ENCODE results near the gene PEX5L.

Gene PEX5L

GRCh38 chr3:179958143-179958542 is 78.6 kb downstream of the PEX5L start:
- no peak overlapping the region for H3K4me3 ChIP-seq
- no peak for DNase-seq (ENCODE audit: low spot score in 2 of 2)
- H3K9me3 ChIP-seq, result no peaks in the 10 kb centered on the region
- in situ Hi-C loops (cut with MboI; ENCODE audit: low sequenced_read_pairs), result no loop called here
- no peaks in the 10 kb centered on the region; the same call in none of the 2 replicates for H3K4me1 ChIP-seq
- H3K36me3 ChIP-seq (replicated peaks), result no peaks in the 10 kb centered on the region
- no peaks in the 10 kb centered on the region for H3K27me3 ChIP-seq (ENCODE audit: low read depth)

GRCh38 chr3:179957264-179957845 is 79.4 kb downstream of the PEX5L start:
- H3K4me1 ChIP-seq, result no peaks in the 10 kb centered on the region; the same call in none of the 2 replicates
- no peak overlapping the region for H3K4me3 ChIP-seq
- H3K9me3 ChIP-seq, result no peaks in the 10 kb centered on the region
- in situ Hi-C loops (cut with MboI; ENCODE audit: low sequenced_read_pairs), result no loop called here
- DNase-seq (ENCODE audit: low spot score in 2 of 2), result no peak
- no peaks in the 10 kb centered on the region for H3K36me3 ChIP-seq (replicated peaks)
- H3K27me3 ChIP-seq (ENCODE audit: low read depth), result no peaks in the 10 kb centered on the region

GRCh38 chr3:179956416-179956830 is 80.3 kb downstream of the PEX5L start:
- in situ Hi-C loops (cut with MboI; ENCODE audit: low sequenced_read_pairs), result no loop called here
- Histone ChIP-seq H3K4me3 (no peak overlapping the region), H3K4me1 (no peaks in the 10 kb centered on the region; the same call in none of the 2 replicates), H3K27me3 (ENCODE audit: low read depth) (no peaks in the 10 kb centered on the region), H3K9me3 (no peaks in the 10 kb centered on the region), H3K36me3 (replicated peaks) (no peaks in the 10 kb centered on the region)
- no peak for DNase-seq (ENCODE audit: low spot score in 2 of 2)

GRCh38 chr3:179955809-179956208 is 80.9 kb downstream of the PEX5L start:
- no peaks in the 10 kb centered on the region for H3K27me3 ChIP-seq (ENCODE audit: low read depth)
- DNase-seq (ENCODE audit: low spot score in 2 of 2), result no peak
- H3K4me1 ChIP-seq, result peaks cover 1% of the 10 kb centered on the region
- H3K9me3 ChIP-seq, result no peaks in the 10 kb centered on the region
- no peaks in the 10 kb centered on the region for H3K36me3 ChIP-seq (replicated peaks)
- H3K4me3 ChIP-seq, result no peak overlapping the region
- in situ Hi-C loops (cut with MboI; ENCODE audit: low sequenced_read_pairs), result no loop called here

GRCh38 chr3:179955286-179955685 is 81.5 kb downstream of the PEX5L start:
- in situ Hi-C loops (cut with MboI; ENCODE audit: low sequenced_read_pairs), result no loop called here
- DNase-seq (ENCODE audit: low spot score in 2 of 2), result no peak
- H3K36me3 ChIP-seq (replicated peaks), result no peaks in the 10 kb centered on the region
- peaks cover 6% of the 10 kb centered on the region for H3K4me1 ChIP-seq
- H3K27me3 ChIP-seq (ENCODE audit: low read depth), result no peaks in the 10 kb centered on the region
- no peak overlapping the region for H3K4me3 ChIP-seq
- no peaks in the 10 kb centered on the region for H3K9me3 ChIP-seq

GRCh38 chr3:179953993-179954870 is 82.5 kb downstream of the PEX5L start:
- in situ Hi-C loops (cut with MboI; ENCODE audit: low sequenced_read_pairs), result no loop called here

GRCh38 chr3:179950840-179951239 is 85.9 kb downstream of the PEX5L start:
- in situ Hi-C loops (cut with MboI; ENCODE audit: low sequenced_read_pairs), result no loop called here
- Histone ChIP-seq H3K36me3 (replicated peaks) (no peaks in the 10 kb centered on the region), H3K4me1 (peaks cover 6% of the 10 kb centered on the region; the same call in 1 of the 2 replicates)

More at GRCh38 chr3:179953993-179954870, 82.5 kb downstream of the PEX5L start:
- no peaks in the 10 kb centered on the region for H3K36me3 ChIP-seq (replicated peaks)
- H3K4me3 ChIP-seq, result no peak overlapping the region
- H3K9me3 ChIP-seq, result no peaks in the 10 kb centered on the region
- peaks cover 6% of the 10 kb centered on the region for H3K4me1 ChIP-seq
- no peak for DNase-seq (ENCODE audit: low spot score in 2 of 2)
- no peaks in the 10 kb centered on the region for H3K27me3 ChIP-seq (ENCODE audit: low read depth)

GRCh38 chr3:179949869-179950268 is 86.9 kb downstream of the PEX5L start:
- Histone ChIP-seq H3K9me3 (no peaks in the 10 kb centered on the region), H3K4me3 (no peak overlapping the region), H3K27me3 (ENCODE audit: low read depth) (no peaks in the 10 kb centered on the region), H3K36me3 (replicated peaks) (no peaks in the 10 kb centered on the region), H3K4me1 (peaks cover 6% of the 10 kb centered on the region; the same call in 1 of the 2 replicates)
- in situ Hi-C loops (cut with MboI; ENCODE audit: low sequenced_read_pairs), result no loop called here
- DNase-seq (ENCODE audit: low spot score in 2 of 2), result no peak

More at GRCh38 chr3:179950840-179951239, 85.9 kb downstream of the PEX5L start:
- DNase-seq (ENCODE audit: low spot score in 2 of 2), result peak in 1 of 2 experiments; percentile 34
- H3K9me3 ChIP-seq, result no peaks in the 10 kb centered on the region
- H3K4me3 ChIP-seq, result no peak overlapping the region
- H3K27me3 ChIP-seq (ENCODE audit: low read depth), result no peaks in the 10 kb centered on the region

GRCh38 chr3:179949412-179949811 is 87.3 kb downstream of the PEX5L start:
- peaks cover 6% of the 10 kb centered on the region; the same call in 1 of the 2 replicates for H3K4me1 ChIP-seq
- H3K27me3 ChIP-seq (ENCODE audit: low read depth), result no peaks in the 10 kb centered on the region
- H3K9me3 ChIP-seq, result no peaks in the 10 kb centered on the region
- in situ Hi-C loops (cut with MboI; ENCODE audit: low sequenced_read_pairs), result no loop called here
- H3K4me3 ChIP-seq, result no peak overlapping the region
- DNase-seq (ENCODE audit: low spot score in 2 of 2), result no peak
- H3K36me3 ChIP-seq (replicated peaks), result no peaks in the 10 kb centered on the region

DNA sequence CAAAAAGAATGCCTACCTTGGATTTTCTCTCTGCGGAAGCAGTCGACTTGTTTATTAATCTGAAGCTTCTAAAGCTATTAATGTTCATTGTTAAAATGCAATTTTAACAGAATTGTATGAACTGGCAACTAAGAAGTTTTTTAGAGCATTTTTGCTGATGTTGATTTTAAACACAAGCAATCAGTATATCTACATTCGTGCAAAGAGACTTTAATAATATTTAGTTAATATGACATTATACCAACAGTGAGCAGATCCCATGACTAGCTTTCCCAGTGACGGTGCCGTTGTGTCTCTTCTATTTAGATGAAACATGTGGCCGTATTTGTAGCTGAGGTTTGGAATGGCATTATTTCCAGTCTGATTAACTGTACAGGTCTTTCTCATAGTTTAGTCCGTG is 88.0 kb downstream of the PEX5L start:
- in situ Hi-C loops (cut with MboI; ENCODE audit: low sequenced_read_pairs), result no loop called here
- Histone ChIP-seq H3K4me1 (peaks cover 6% of the 10 kb centered on the region; the same call in 1 of the 2 replicates), H3K36me3 (replicated peaks) (no peaks in the 10 kb centered on the region), H3K9me3 (no peaks in the 10 kb centered on the region), H3K4me3 (no peak overlapping the region), H3K27me3 (ENCODE audit: low read depth) (no peaks in the 10 kb centered on the region)
- DNase-seq (ENCODE audit: low spot score in 2 of 2), result no peak

DNA sequence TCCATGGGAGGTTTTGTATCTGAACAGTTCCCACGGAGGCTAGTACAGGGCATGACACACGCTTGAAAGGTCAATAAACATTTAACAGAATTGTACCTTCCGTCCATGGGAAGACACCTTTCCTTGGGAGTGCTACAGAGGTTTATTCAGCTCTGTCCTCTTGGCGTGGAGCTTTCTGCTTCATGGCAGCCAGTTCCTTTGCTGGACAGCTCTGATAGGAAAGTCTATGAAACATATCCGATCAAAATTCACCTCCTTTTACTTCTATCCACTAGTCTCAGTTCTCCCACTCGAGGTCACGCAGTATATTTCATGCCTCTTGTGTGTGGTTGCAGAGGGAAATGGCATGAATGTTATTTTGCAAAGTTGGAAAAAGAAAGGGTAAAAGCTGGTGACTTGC is 91.2 kb downstream of the PEX5L start:
- Histone ChIP-seq H3K9me3 (no peaks in the 10 kb centered on the region), H3K36me3 (replicated peaks) (no peaks in the 10 kb centered on the region), H3K4me1 (peaks cover 2% of the 10 kb centered on the region), H3K4me3 (no peak overlapping the region), H3K27me3 (ENCODE audit: low read depth) (no peaks in the 10 kb centered on the region)
- in situ Hi-C loops (cut with MboI; ENCODE audit: low sequenced_read_pairs), result no loop called here
- DNase-seq (ENCODE audit: low spot score in 2 of 2), result no peak

DNA sequence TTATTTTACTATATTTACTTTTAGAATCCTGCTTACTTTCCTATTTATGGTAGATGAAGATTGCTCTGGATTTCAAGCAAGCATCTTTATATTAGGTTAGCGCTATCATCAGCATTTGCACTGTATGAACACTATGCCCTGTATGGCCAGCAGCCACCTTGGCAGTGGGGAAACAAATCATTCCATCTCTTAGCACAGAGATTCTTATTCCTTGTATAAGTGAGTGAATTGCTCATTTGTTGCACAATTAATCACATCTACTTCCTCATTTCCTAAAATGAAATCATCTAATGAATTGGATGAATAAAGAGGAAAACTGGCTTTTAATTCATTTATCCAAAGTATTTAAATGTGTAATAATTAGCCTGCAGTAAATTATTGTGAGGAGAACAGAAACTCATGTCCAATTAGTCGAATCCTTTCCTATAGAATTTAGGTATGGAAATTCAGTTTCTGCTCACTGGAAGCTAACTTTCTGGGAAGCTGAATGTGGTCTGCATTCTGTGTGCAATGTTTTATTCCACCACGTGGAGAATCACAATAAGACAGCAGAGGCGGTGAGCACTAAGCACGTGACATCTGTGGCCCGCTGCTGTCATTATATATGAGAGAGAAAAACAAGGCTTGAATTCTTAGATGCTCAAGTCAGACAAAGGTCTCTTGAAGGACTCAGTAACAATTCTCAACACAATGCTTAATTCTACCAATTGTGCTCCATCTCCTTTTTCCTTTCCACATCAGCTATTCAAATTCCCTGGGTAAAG is 93.4 kb downstream of the PEX5L start:
- H3K9me3 ChIP-seq, result no peaks in the 10 kb centered on the region
- in situ Hi-C loops (cut with MboI; ENCODE audit: low sequenced_read_pairs), result no loop called here
- no peaks in the 10 kb centered on the region for H3K27me3 ChIP-seq (ENCODE audit: low read depth)
- H3K4me1 ChIP-seq, result peaks cover 4% of the 10 kb centered on the region
- H3K36me3 ChIP-seq (replicated peaks), result no peaks in the 10 kb centered on the region
- H3K4me3 ChIP-seq, result no peak overlapping the region
- DNase-seq (ENCODE audit: low spot score in 2 of 2), result peak; percentile 26 to 38

- Histone ChIP-seq H3K4me3 (no peak overlapping the region), H3K9me3 (no peaks in the 10 kb centered on the region), H3K36me3 (replicated peaks) (no peaks in the 10 kb centered on the region), H3K27me3 (ENCODE audit: low read depth) (no peaks in the 10 kb centered on the region), H3K4me1 (peaks cover 8% of the 10 kb centered on the region)
- no peak for DNase-seq (ENCODE audit: low spot score in 2 of 2)
- in situ Hi-C loops (cut with MboI; ENCODE audit: low sequenced_read_pairs), result no loop called here
These were observed 94.1 kb downstream of the PEX5L start for GRCh38 chr3:179942553-179943075.
